Inflammatory macrophage treated with lipopolysaccharide for 4 hours (primary cell): Measurements from ENCODE around the gene NEAT1.
"Not testable (repeated sequence)": the region's sequence is repeated elsewhere in the genome, so short reads cannot be mapped to it uniquely, and the experiment has no call there.

ENCODE experiments used
- DNase-seq: peaks from one replicate; pipeline ENCODE4 v3.0.0-alpha.2; 2020

NEAT1 gene

GRCh38 chr11:65411681-65412070 is 10.9 kb upstream of the NEAT1 start:
- DNase-seq = no peak

- no peak for DNase-seq
Observed at GRCh38 chr11:65412271-65413076, 10.1 kb upstream of the NEAT1 start.

GRCh38 chr11:65413077-65413664 is 9.4 kb upstream of the NEAT1 start:
- DNase-seq = not testable (repeated sequence)

GRCh38 chr11:65414776-65415498 is 7.7 kb upstream of the NEAT1 start:
- DNase-seq = no peak

- DNase-seq = no peak
Observed at GRCh38 chr11:65415499-65416340, 6.9 kb upstream of the NEAT1 start.

GRCh38 chr11:65416341-65416824 is 6.2 kb upstream of the NEAT1 start:
- peak; percentile 88 for DNase-seq

- peak; percentile 53 for DNase-seq
Observed at GRCh38 chr11:65416841-65417701, 5.5 kb upstream of the NEAT1 start.

GRCh38 chr11:65417702-65418430 is 4.7 kb upstream of the NEAT1 start:
- DNase-seq = peak; percentile 56

GRCh38 chr11:65418431-65418680 is 4.2 kb upstream of the NEAT1 start:
- DNase-seq = no peak

- DNase-seq = peak; percentile 97
Observed at GRCh38 chr11:65418681-65419459, 3.7 kb upstream of the NEAT1 start.

GRCh38 chr11:65419460-65419771 is 3.2 kb upstream of the NEAT1 start:
- no peak for DNase-seq

- peak; percentile 95 for DNase-seq
Observed at GRCh38 chr11:65419772-65420481, 2.7 kb upstream of the NEAT1 start.

GRCh38 chr11:65420506-65420905 is 2.1 kb upstream of the NEAT1 start:
- DNase-seq = no peak

GRCh38 chr11:65420979-65421793 is 1.4 kb upstream of the NEAT1 start:
- DNase-seq = peak; percentile 99

- DNase-seq = peak; percentile 99
Observed at GRCh38 chr11:65421794-65422632, 585 bp upstream of the NEAT1 start.

- DNase-seq = peak; percentile 46
Observed at GRCh38 chr11:65423516-65424204, 1.1 kb downstream of the NEAT1 start.
